HCT116 (cell line): ENCODE results near the gene ACSM6. TPM values are rescaled to one million over a fixed set of nuclear protein-coding genes. Genes with fewer than 3 reads are reported as not detected.

ENCODE experiments used
- ATAC-seq: fragments of 200-7000 bp; cut with Tn5 transposase; 2 replicates; pipeline ENCODE4 v1.9.1; 2020; ENCODE audit warnings: mild to moderate bottlenecking, moderate library complexity
- BruUV-seq: library from RNA; stranded (reverse); fragments of 400-500 nt; replicated peaks from 2 replicates; lab custom pipeline; 2021; lab: Mats Ljungman, UMichigan
- CTCF ChIA-PET: fragments of 300-600 bp; sonication (Branson Sonifier 250); formaldehyde crosslinking; loops from one replicate; lab custom pipeline; 2021; ENCODE audit warnings: antibody characterized with exemption; lab: Charles Lee
- POLR2A ChIA-PET: fragments of 300-600, 350-600 bp; sonication (Branson Sonifier 250); formaldehyde crosslinking; loops from one replicate; lab custom pipeline; 2021; ENCODE audit warnings: antibody characterized with exemption; lab: Charles Lee
- RAD21 ChIA-PET, 2 experiments: fragments of 300-600 bp; sonication (Branson Sonifier 250); formaldehyde crosslinking; loops; one replicate each; lab custom pipeline; 2023; ENCODE audit warnings: low total read pairs in 2 of 2; ENCODE audit not compliant: uncharacterized antibody in 2 of 2, unreplicated experiment in 2 of 2, low non-redundant PET in 1 of 2; lab: Charles Lee
- DNase-seq: peaks from one replicate; pipeline ENCODE4 v3.0.0-alpha.2; 2010; ENCODE audit warnings: low read depth, low spot score
- H2AFZ ChIP-seq: fragments of 200-600 bp; shearing (Covaris generic), sonication (generic); 2 replicates; pipeline ENCODE4 v1.6.1; 2017; ENCODE audit warnings: low read depth, mixed run types, mixed read lengths, antibody characterized with exemption, low read length; ENCODE audit not compliant: poor library complexity, severe bottlenecking
- H3K27ac ChIP-seq: 2 replicates; pipeline ENCODE4 v1.5.1; 2012; ENCODE audit warnings: low read depth, low read length
- H3K27me3 ChIP-seq: fragments of 200-600 bp; sonication (generic); 2 replicates; pipeline ENCODE4 v1.6.1; 2016; ENCODE audit warnings: mixed run types, low read length, mixed read lengths; ENCODE audit not compliant: insufficient read depth
- H3K36me3 ChIP-seq, 2 experiments: fragments of 200-500 bp in 1 of 2; fragments of 200-600 bp in 1 of 2; sonication (Bioruptor generic) in 1 of 2; sonication (generic) in 1 of 2; 2 replicates each; pipeline versions ENCODE4 v1.5.1 to v1.6.1; 2014 to 2016; ENCODE audit warnings: low read length in 2 of 2, inconsistent platforms in 1 of 2, mixed read lengths in 1 of 2, mixed run types in 1 of 2; ENCODE audit not compliant: insufficient read depth in 2 of 2, control insufficient read depth in 1 of 2
- H3K4me1 ChIP-seq, 2 experiments: fragments of 200-600 bp in 1 of 2; sonication (generic) in 1 of 2; 2 replicates each; pipeline versions ENCODE4 v1.5.1 to v1.6.1; 2012 to 2017; ENCODE audit warnings: low read length in 2 of 2, inconsistent platforms in 1 of 2, mild to moderate bottlenecking in 1 of 2, mixed read lengths in 1 of 2, mixed run types in 1 of 2, moderate library complexity in 1 of 2; ENCODE audit not compliant: insufficient read depth in 2 of 2, control insufficient read depth in 1 of 2
- H3K4me2 ChIP-seq: fragments of 200-600 bp; sonication (generic); 2 replicates; pipeline ENCODE4 v1.6.1; 2017; ENCODE audit warnings: mixed run types, low read length, mixed read lengths
- H3K4me3 ChIP-seq, 2 experiments: fragments of 200-600 bp in 1 of 2; sonication (generic) in 1 of 2; replicated peaks in 1 of 2; 2 replicates each; pipeline ENCODE4 v1.5.1; 2011 to 2016; ENCODE audit warnings: low read length in 2 of 2, control low read depth in 1 of 2, low read depth in 1 of 2, mild to moderate bottlenecking in 1 of 2, mixed read lengths in 1 of 2, mixed run types in 1 of 2
- H3K79me2 ChIP-seq: fragments of 200-600 bp; sonication (generic); 2 replicates; pipeline ENCODE4 v1.6.1; 2017; ENCODE audit warnings: mild to moderate bottlenecking, mixed run types, low read length, moderate library complexity, mixed read lengths; ENCODE audit not compliant: insufficient read depth
- H3K9ac ChIP-seq: fragments of 200-600 bp; sonication (generic); 2 replicates; pipeline ENCODE4 v1.6.1; 2016; ENCODE audit warnings: low read length, mixed read lengths
- H3K9me2 ChIP-seq: fragments of 200-600 bp; sonication (generic), shearing (Covaris generic); 2 replicates; pipeline ENCODE4 v1.6.1; 2017; ENCODE audit warnings: mixed run types, mild to moderate bottlenecking, moderate library complexity; ENCODE audit not compliant: insufficient read depth
- H3K9me3 ChIP-seq, 2 experiments: fragments of 200-500 bp in 1 of 2; fragments of 200-600 bp in 1 of 2; sonication (Bioruptor generic) in 1 of 2; sonication (generic) in 1 of 2; 2 replicates each; pipeline ENCODE4 v1.6.1; 2014 to 2017; ENCODE audit warnings: low read length in 2 of 2, mixed read lengths in 2 of 2, inconsistent platforms in 1 of 2, low read depth in 1 of 2, mild to moderate bottlenecking in 1 of 2, mixed run types in 1 of 2, moderate library complexity in 1 of 2; ENCODE audit not compliant: control insufficient read depth in 1 of 2, insufficient read depth in 1 of 2
- H4K20me1 ChIP-seq: fragments of 200-600 bp; sonication (generic), shearing (Covaris generic); 2 replicates; pipeline ENCODE4 v1.6.1; 2017; ENCODE audit warnings: mixed run types, mild to moderate bottlenecking, moderate library complexity; ENCODE audit not compliant: insufficient read depth
- CBX3 ChIP-seq: IDR thresholded peaks from 2 replicates; pipeline ENCODE4 v1.6.1; 2012; ENCODE audit warnings: low read depth
- CEBPB ChIP-seq: IDR thresholded peaks from 2 replicates; pipeline ENCODE4 v1.6.1; 2012; ENCODE audit warnings: low read depth
- EGR1 ChIP-seq: IDR thresholded peaks from 2 replicates; pipeline ENCODE4 v1.6.1; 2012; ENCODE audit warnings: low read depth
- ELF1 ChIP-seq: IDR thresholded peaks from 2 replicates; pipeline ENCODE4 v1.6.1; 2012; ENCODE audit warnings: low read depth, borderline replicate concordance
- EZH2 ChIP-seq: fragments of 200-600 bp; sonication (generic); IDR thresholded peaks from 2 replicates; pipeline ENCODE4 v1.6.1; 2017; ENCODE audit warnings: antibody characterized with exemption, mixed run types
- EZH2phosphoT487 ChIP-seq: fragments of 200-600 bp; IDR thresholded peaks from 2 replicates; pipeline ENCODE4 v1.6.1; 2018; ENCODE audit warnings: antibody characterized with exemption, borderline replicate concordance
- FOSL1 ChIP-seq: IDR thresholded peaks from 2 replicates; pipeline ENCODE4 v1.6.1; 2012; ENCODE audit warnings: low read depth
- JUND ChIP-seq: IDR thresholded peaks from 2 replicates; pipeline ENCODE4 v1.6.1; 2012
- POLR2A ChIP-seq: IDR thresholded peaks from 2 replicates; pipeline ENCODE4 v1.7.0; 2011; ENCODE audit warnings: borderline replicate concordance; ENCODE audit not compliant: insufficient read depth, insufficient read length; ENCODE audit errors: extremely low read depth
- POLR2AphosphoS5 ChIP-seq: IDR thresholded peaks from 2 replicates; pipeline ENCODE4 v1.6.1; 2011; ENCODE audit warnings: mild to moderate bottlenecking, low read depth, low read length, moderate library complexity
- RAD21 ChIP-seq: IDR thresholded peaks from 2 replicates; pipeline ENCODE4 v1.6.1; 2012; ENCODE audit warnings: low read depth, mild to moderate bottlenecking
- REST ChIP-seq: IDR thresholded peaks from 2 replicates; pipeline ENCODE4 v1.6.1; 2012; ENCODE audit warnings: low read depth
- SIN3A ChIP-seq: IDR thresholded peaks from 2 replicates; pipeline ENCODE4 v1.6.1; 2012; ENCODE audit warnings: low read depth
- SP1 ChIP-seq: IDR thresholded peaks from 2 replicates; pipeline ENCODE4 v1.6.1; 2012; ENCODE audit warnings: low read depth
- SRF ChIP-seq: IDR thresholded peaks from 2 replicates; pipeline ENCODE4 v1.6.1; 2012; ENCODE audit warnings: low read depth
- TCF7L2 ChIP-seq: IDR thresholded peaks from 2 replicates; pipeline ENCODE4 v1.7.0; 2011; ENCODE audit warnings: borderline replicate concordance, inconsistent platforms; ENCODE audit not compliant: insufficient read depth, insufficient read length; ENCODE audit errors: extremely low read depth
- YY1 ChIP-seq: IDR thresholded peaks from 2 replicates; pipeline ENCODE4 v1.6.1; 2011; ENCODE audit warnings: low read length, low read depth, moderate library complexity, mild to moderate bottlenecking; ENCODE audit not compliant: insufficient replicate concordance; ENCODE audit errors: extremely low read depth
- ZFX ChIP-seq: fragments of 450-650 bp; IDR thresholded peaks from 2 replicates; pipeline ENCODE4 v1.6.1; 2017
- ZNF274 ChIP-seq: fragments of 200-500 bp; sonication (Bioruptor generic); IDR thresholded peaks from 2 replicates; pipeline ENCODE4 v1.6.1; 2014; ENCODE audit warnings: mild to moderate bottlenecking, low read depth, low read length, inconsistent platforms
- intact Hi-C: fragments of 100-400 bp; cut with micrococcal nuclease; formaldehyde crosslinking; loops from 2 replicates; pipeline ENCODE4 v1.10.0; 2022
- total RNA-seq: library from RNA; stranded (reverse); gene quantifications from one replicate; pipeline ENCODE4 v1.2.1, GENCODE V29; 2021; ENCODE audit not compliant: unreplicated experiment
- TF ChIP-seq, protein P1 (sequence below): IDR thresholded peaks from 2 replicates; pipeline ENCODE4 v1.6.1; 2012
- TF ChIP-seq, protein P2 (sequence below): IDR thresholded peaks from 2 replicates; pipeline ENCODE4 v1.6.1; 2011; ENCODE audit warnings: mild to moderate bottlenecking, low read length, moderate library complexity; ENCODE audit not compliant: insufficient replicate concordance; ENCODE audit errors: extremely low read depth
- TF ChIP-seq, protein P3 (sequence below): IDR thresholded peaks from 2 replicates; pipeline ENCODE4 v1.6.1; 2012

ACSM6 gene
- total RNA-seq, 1 experiment from 2014 or later, result not detected

DNA sequence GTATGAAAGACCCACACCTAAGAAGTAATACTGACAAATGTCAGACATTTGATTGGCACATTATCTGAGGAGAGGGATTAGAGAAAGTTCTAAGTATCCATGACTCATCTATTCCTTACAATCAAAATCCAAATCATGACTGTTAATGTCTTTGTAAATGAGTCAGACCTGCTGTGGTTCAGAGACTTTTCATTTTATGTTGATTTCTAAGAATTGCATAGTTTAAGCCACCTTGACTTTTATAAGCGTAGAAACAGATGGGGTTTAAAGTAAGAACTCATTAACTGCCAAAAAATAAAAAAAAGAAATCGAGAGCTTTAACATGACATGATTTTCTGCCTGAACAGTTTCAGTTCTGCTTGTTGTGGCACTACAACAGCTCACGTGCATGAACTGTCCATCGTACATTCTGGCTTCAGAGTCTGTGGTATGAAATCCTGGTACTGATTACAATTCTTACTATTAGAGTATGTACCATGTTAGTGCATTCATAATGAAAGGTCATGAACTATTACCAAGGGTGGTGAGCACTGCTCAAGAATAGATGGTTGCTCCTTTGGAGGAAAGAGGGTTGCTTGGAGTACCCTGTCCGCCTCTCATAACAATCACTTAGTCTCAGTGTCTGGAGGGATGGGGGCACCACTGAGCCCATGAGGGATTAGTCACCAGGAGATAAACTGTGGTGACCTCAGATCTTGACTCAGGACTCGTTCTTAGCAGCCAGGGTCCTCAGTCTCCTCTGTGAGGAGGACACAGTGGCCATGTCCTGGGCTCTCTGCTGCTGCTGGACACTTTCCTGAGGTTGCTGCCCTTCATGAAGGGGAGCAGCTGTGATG lies 42.2 kb downstream of the ACSM6 start:
- no TSS peak for BruUV-seq
- TF ChIP-seq ELF1 (no peak), SP1 (peak; percentile 76), REST (no peak), YY1 (no peak), CEBPB (peak; percentile 57; the same call in 1 of the 2 replicates), SRF (peak; percentile 56; the same call in 1 of the 2 replicates), ZFX (no peak), TCF7L2 (no peak), POLR2AphosphoS5 (no peak), ZNF274 (no peak), CBX3 (peak; percentile 72), POLR2A (no peak), JUND (peak; percentile 91), RAD21 (no peak), EZH2 (no peak), SIN3A (peak; percentile 69), EZH2phosphoT487 (no peak), EGR1 (no peak), FOSL1 (peak; percentile 95)
- TF ChIP-seq, protein P1, sequence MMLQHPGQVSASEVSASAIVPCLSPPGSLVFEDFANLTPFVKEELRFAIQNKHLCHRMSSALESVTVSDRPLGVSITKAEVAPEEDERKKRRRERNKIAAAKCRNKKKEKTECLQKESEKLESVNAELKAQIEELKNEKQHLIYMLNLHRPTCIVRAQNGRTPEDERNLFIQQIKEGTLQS, result no peak
- TF ChIP-seq, protein P2, sequence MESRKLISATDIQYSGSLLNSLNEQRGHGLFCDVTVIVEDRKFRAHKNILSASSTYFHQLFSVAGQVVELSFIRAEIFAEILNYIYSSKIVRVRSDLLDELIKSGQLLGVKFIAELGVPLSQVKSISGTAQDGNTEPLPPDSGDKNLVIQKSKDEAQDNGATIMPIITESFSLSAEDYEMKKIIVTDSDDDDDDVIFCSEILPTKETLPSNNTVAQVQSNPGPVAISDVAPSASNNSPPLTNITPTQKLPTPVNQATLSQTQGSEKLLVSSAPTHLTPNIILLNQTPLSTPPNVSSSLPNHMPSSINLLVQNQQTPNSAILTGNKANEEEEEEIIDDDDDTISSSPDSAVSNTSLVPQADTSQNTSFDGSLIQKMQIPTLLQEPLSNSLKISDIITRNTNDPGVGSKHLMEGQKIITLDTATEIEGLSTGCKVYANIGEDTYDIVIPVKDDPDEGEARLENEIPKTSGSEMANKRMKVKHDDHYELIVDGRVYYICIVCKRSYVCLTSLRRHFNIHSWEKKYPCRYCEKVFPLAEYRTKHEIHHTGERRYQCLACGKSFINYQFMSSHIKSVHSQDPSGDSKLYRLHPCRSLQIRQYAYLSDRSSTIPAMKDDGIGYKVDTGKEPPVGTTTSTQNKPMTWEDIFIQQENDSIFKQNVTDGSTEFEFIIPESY, result no peak
- TF ChIP-seq, protein P3, sequence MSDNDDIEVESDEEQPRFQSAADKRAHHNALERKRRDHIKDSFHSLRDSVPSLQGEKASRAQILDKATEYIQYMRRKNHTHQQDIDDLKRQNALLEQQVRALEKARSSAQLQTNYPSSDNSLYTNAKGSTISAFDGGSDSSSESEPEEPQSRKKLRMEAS, result peak; percentile 44; the same call in 1 of the 2 replicates

More for the DNA sequence above, 42.2 kb downstream of the ACSM6 start:
- H3K4me1 ChIP-seq, result peaks cover 30 to 38% of the 10 kb centered on the region in 2 experiments
- ATAC-seq, result peak; percentile 73
- peak overlapping the region; percentile 45 for H3K9ac ChIP-seq
- intact Hi-C loops, result no loop called here
- no peaks in the 10 kb centered on the region for H3K9me2 ChIP-seq
- H2AFZ ChIP-seq, result no peak overlapping the region
- RAD21 ChIA-PET, result interaction anchor here in 1 of 2 experiments (1.6 kb wide), 1 partner anchor 35 kb away, joined by 3 read pairs; no protein-coding TSS in a partner anchor
- H3K9me3 ChIP-seq, result no peaks in the 10 kb centered on the region
- peak overlapping the region; percentile 68; the same call in 1 of the 2 replicates for H3K27ac ChIP-seq
- POLR2A ChIA-PET, result no interaction called here
- H4K20me1 ChIP-seq, result no peaks in the 10 kb centered on the region
- peak overlapping the region in 1 of 2 experiments; percentile 20; a peak in 2 of 4 replicates for H3K4me3 ChIP-seq
- H3K36me3 ChIP-seq, result peaks cover 0 to 4% of the 10 kb centered on the region in 2 experiments; a peak in 1 of 4 replicates
- CTCF ChIA-PET, result interaction anchor here (2.0 to 2.4 kb wide), 2 partner anchors 11 to 35 kb away, joined by 9 to 14 read pairs; no protein-coding TSS in a partner anchor
- H3K27me3 ChIP-seq, result no peaks in the 10 kb centered on the region
- DNase-seq, result peak; percentile 68
- peak overlapping the region; percentile 74 for H3K4me2 ChIP-seq
- no peaks in the 10 kb centered on the region for H3K79me2 ChIP-seq
